Mesendoderm (in vitro differentiated cells): Measurements from ENCODE around the gene TNFAIP2.
"Not testable (repeated sequence)": the region's sequence is repeated elsewhere in the genome, so short reads cannot be mapped to it uniquely, and the experiment has no call there.

Experiments used
- DNase-seq: peaks from one replicate; pipeline ENCODE4 v3.0.0; 2013
- H2AK5ac ChIP-seq: 2 replicates; pipeline ENCODE4 v1.6.1; 2013; ENCODE audit warnings: low read length, inconsistent platforms
- H2BK120ac ChIP-seq: 2 replicates; pipeline ENCODE4 v1.6.1; 2013; ENCODE audit warnings: low read depth, mild to moderate bottlenecking, low read length, moderate library complexity, mixed read lengths
- H2BK15ac ChIP-seq: replicated peaks from 2 replicates; pipeline ENCODE4 v1.6.1; 2013; ENCODE audit warnings: low read depth, mild to moderate bottlenecking, moderate library complexity
- H2BK5ac ChIP-seq: 2 replicates; pipeline ENCODE4 v1.6.1; 2013; ENCODE audit warnings: low read length, inconsistent platforms
- H3K18ac ChIP-seq: 2 replicates; pipeline ENCODE4 v1.6.1; 2013; ENCODE audit warnings: mild to moderate bottlenecking, low read length, mixed read lengths
- H3K23ac ChIP-seq: one replicate; pipeline ENCODE4 v1.6.1; 2013; ENCODE audit warnings: low read length
- H3K27ac ChIP-seq: 2 replicates; pipeline ENCODE4 v1.5.1; 2013; ENCODE audit warnings: low read depth, mild to moderate bottlenecking, inconsistent platforms, low read length, moderate library complexity
- H3K27me3 ChIP-seq: 2 replicates; pipeline ENCODE4 v1.6.1; 2013; ENCODE audit warnings: low read length, control low read depth, mild to moderate bottlenecking, inconsistent platforms; ENCODE audit not compliant: insufficient read depth, poor library complexity
- H3K36me3 ChIP-seq: 2 replicates; pipeline ENCODE4 v1.6.1; 2013; ENCODE audit warnings: low read length, inconsistent platforms; ENCODE audit not compliant: control insufficient read depth, insufficient read depth
- H3K4ac ChIP-seq: one replicate; pipeline ENCODE4 v1.6.1; 2013; ENCODE audit warnings: low read depth, mild to moderate bottlenecking, low read length, moderate library complexity
- H3K4me1 ChIP-seq: 2 replicates; pipeline ENCODE4 v1.6.1; 2013; ENCODE audit warnings: low read depth, low read length, inconsistent platforms; ENCODE audit not compliant: control insufficient read depth
- H3K4me2 ChIP-seq: 2 replicates; pipeline ENCODE4 v1.6.1; 2013; ENCODE audit warnings: low read length
- H3K4me3 ChIP-seq: 2 replicates; pipeline ENCODE4 v1.5.1; 2013; ENCODE audit warnings: mild to moderate bottlenecking, low read length
- H3K56ac ChIP-seq: one replicate; pipeline ENCODE4 v1.6.1; 2013; ENCODE audit warnings: low read length
- H3K79me1 ChIP-seq: 2 replicates; pipeline ENCODE4 v1.6.1; 2013; ENCODE audit warnings: low read length, inconsistent platforms
- H3K79me2 ChIP-seq: 2 replicates; pipeline ENCODE4 v1.6.1; 2013; ENCODE audit warnings: mild to moderate bottlenecking, low read length; ENCODE audit not compliant: control insufficient read depth, insufficient read depth
- H3K9ac ChIP-seq: 2 replicates; pipeline ENCODE4 v1.6.1; 2013; ENCODE audit warnings: low read length, inconsistent platforms
- H4K5ac ChIP-seq: one replicate; pipeline ENCODE4 v1.6.1; 2013; ENCODE audit warnings: low read length
- H4K8ac ChIP-seq: one replicate; pipeline ENCODE4 v1.6.1; 2013; ENCODE audit warnings: low read depth, mild to moderate bottlenecking, control low read depth, low read length, moderate library complexity
- WGBS: extraction: QIAGEN DNeasy Blood & Tissue Kit; methylation state at CpG from one replicate; pipeline ENCODE4 v1.1.7; 2013; ENCODE audit warnings: low lambda C conversion rate, missing lambda C conversion rate; ENCODE audit not compliant: insufficient coverage; ENCODE audit errors: extremely low coverage; 5-methylcytosine and 5-hydroxymethylcytosine counted together

Gene TNFAIP2

DNA sequence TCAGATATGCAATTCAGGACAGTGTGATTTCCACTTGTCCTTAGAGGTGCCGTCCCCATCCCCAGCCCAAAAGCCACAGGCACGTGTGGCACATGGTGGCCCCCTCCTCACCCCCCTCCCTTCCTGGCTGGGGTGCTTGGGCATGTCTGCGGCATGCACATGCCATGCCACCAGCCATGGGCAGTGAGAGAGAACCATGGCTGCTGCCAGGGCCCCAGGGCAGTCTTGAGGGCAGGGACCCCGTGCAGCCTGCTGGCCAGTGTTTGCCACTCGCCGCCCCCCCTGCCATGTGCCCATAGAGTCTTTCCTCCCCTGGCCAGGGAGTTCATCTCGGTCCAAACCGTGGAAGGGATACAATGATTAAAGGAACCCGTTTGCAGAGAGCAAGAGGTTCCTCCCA, 41.5 kb downstream of the TNFAIP2 start:
- H3K27me3 ChIP-seq, result no peaks in the 10 kb centered on the region
- DNase-seq, result no peak
- H3K79me1 ChIP-seq, result no peaks in the 10 kb centered on the region
- no peaks in the 10 kb centered on the region for H3K79me2 ChIP-seq
- WGBS, result no CpG with 5 or more reads among the region's 9 CpGs
- H3K4ac ChIP-seq, result no peak overlapping the region
- H2BK5ac ChIP-seq, result no peak overlapping the region
- no peak overlapping the region for H3K27ac ChIP-seq
- no peak overlapping the region for H3K56ac ChIP-seq
- H3K23ac ChIP-seq, result no peak overlapping the region
- no peak overlapping the region for H3K9ac ChIP-seq
- H3K18ac ChIP-seq, result no peak overlapping the region
- H4K8ac ChIP-seq, result no peak overlapping the region
- H2AK5ac ChIP-seq, result no peak overlapping the region
- H3K4me1 ChIP-seq, result no peaks in the 10 kb centered on the region
- no peaks in the 10 kb centered on the region for H3K36me3 ChIP-seq
- no peak overlapping the region for H3K4me2 ChIP-seq
- no peak overlapping the region for H4K5ac ChIP-seq
- H2BK120ac ChIP-seq, result no peak overlapping the region
- H3K4me3 ChIP-seq, result no peak overlapping the region
- H2BK15ac ChIP-seq, result no peak overlapping the region

DNA sequence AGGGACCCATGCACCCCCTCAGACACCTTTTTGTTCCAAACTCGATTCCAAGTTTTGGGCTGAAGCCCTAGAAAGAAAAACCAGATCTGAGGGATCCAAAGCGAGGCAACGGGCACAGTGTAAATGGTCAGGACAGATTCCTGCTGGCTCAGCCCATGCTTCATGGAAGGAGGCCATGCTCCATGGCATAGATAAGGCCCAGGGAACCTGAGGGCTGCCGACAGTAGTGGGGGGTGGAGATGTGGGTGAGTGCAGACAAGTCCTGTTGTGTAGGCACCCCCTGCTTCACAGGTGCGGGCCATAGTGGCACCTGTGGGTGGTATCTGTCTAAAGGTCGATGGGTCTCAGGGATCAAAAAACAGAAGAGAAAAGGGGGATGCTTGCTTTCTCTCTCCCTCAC, 42.1 kb downstream of the TNFAIP2 start:
- no peaks in the 10 kb centered on the region for H3K36me3 ChIP-seq
- H2BK5ac ChIP-seq, result no peak overlapping the region
- no peaks in the 10 kb centered on the region for H3K4me1 ChIP-seq
- H3K79me2 ChIP-seq, result no peaks in the 10 kb centered on the region
- H3K23ac ChIP-seq, result no peak overlapping the region
- DNase-seq, result no peak
- H4K5ac ChIP-seq, result no peak overlapping the region
- H2AK5ac ChIP-seq, result no peak overlapping the region
- no peaks in the 10 kb centered on the region for H3K27me3 ChIP-seq
- H3K4me2 ChIP-seq, result no peak overlapping the region
- H3K9ac ChIP-seq, result no peak overlapping the region
- no CpG with 5 or more reads among the region's 6 CpGs for WGBS
- H3K79me1 ChIP-seq, result no peaks in the 10 kb centered on the region
- H2BK120ac ChIP-seq, result no peak overlapping the region
- H3K18ac ChIP-seq, result no peak overlapping the region
- no peak overlapping the region for H2BK15ac ChIP-seq
- no peak overlapping the region for H3K56ac ChIP-seq
- no peak overlapping the region for H4K8ac ChIP-seq
- no peak overlapping the region for H3K27ac ChIP-seq
- no peak overlapping the region for H3K4ac ChIP-seq
- no peak overlapping the region for H3K4me3 ChIP-seq

GRCh38 chr14:103169954-103170353, 46.7 kb downstream of the TNFAIP2 start:
- Histone ChIP-seq H3K27ac (no peak overlapping the region), H3K23ac (no peak overlapping the region), H3K4me2 (no peak overlapping the region), H3K4me1 (no peaks in the 10 kb centered on the region), H3K18ac (no peak overlapping the region), H3K4ac (no peak overlapping the region), H2BK5ac (no peak overlapping the region), H4K5ac (no peak overlapping the region), H3K36me3 (no peaks in the 10 kb centered on the region), H3K4me3 (no peak overlapping the region), H3K79me1 (no peaks in the 10 kb centered on the region), H3K9ac (no peak overlapping the region), H4K8ac (no peak overlapping the region), H3K79me2 (no peaks in the 10 kb centered on the region), H2BK15ac (no peak overlapping the region), H2BK120ac (no peak overlapping the region), H3K27me3 (no peaks in the 10 kb centered on the region), H3K56ac (no peak overlapping the region), H2AK5ac (no peak overlapping the region)
- DNase-seq, result no peak
- no CpG with 5 or more reads among the region's 6 CpGs for WGBS

DNA sequence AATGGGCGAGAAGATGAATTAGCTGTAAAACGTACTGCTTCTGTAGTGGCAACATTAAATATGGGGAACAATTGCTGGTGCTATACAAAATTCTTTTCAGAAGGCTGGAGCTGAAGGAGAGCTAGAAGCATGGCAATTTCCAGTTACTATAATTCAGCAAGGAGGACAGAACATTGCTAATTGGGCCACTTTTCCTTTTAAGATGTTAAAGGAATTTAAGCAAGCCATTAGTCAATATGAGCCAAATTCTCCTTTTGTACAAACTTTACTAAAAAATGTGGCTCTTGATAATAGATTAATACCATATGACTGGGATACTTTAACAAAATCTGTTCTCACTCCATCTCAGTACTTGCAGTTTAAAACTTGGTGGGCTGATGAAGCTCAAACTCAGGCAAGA, 47.9 kb downstream of the TNFAIP2 start:
- H2BK15ac ChIP-seq, H3K79me2 ChIP-seq, H3K9ac ChIP-seq, H3K4me2 ChIP-seq, H2AK5ac ChIP-seq, H2BK120ac ChIP-seq, H3K27me3 ChIP-seq, H3K4me3 ChIP-seq, H3K23ac ChIP-seq, H4K8ac ChIP-seq, H3K36me3 ChIP-seq, H3K56ac ChIP-seq, H3K79me1 ChIP-seq, H2BK5ac ChIP-seq, H3K4ac ChIP-seq, H3K27ac ChIP-seq, H4K5ac ChIP-seq, H3K4me1 ChIP-seq, H3K18ac ChIP-seq, DNase-seq: not testable (repeated sequence)
- no CpG with 5 or more reads among the region's 2 CpGs for WGBS

GRCh38 chr14:103172921-103173320, 49.7 kb downstream of the TNFAIP2 start:
- Histone ChIP-seq H3K9ac (no peak overlapping the region), H3K4me2 (no peak overlapping the region), H2BK15ac (no peak overlapping the region), H3K18ac (no peak overlapping the region), H2BK5ac (no peak overlapping the region), H2BK120ac (no peak overlapping the region), H3K56ac (no peak overlapping the region), H3K27ac (no peak overlapping the region), H3K23ac (no peak overlapping the region), H3K4me3 (no peak overlapping the region), H3K27me3 (no peaks in the 10 kb centered on the region), H3K79me1 (no peaks in the 10 kb centered on the region), H3K4me1 (no peaks in the 10 kb centered on the region), H3K79me2 (no peaks in the 10 kb centered on the region), H3K36me3 (no peaks in the 10 kb centered on the region), H3K4ac (no peak overlapping the region), H4K5ac (no peak overlapping the region), H4K8ac (no peak overlapping the region), H2AK5ac (no peak overlapping the region)
- no peak for DNase-seq
- no CpG with 5 or more reads among the region's 5 CpGs for WGBS

DNA sequence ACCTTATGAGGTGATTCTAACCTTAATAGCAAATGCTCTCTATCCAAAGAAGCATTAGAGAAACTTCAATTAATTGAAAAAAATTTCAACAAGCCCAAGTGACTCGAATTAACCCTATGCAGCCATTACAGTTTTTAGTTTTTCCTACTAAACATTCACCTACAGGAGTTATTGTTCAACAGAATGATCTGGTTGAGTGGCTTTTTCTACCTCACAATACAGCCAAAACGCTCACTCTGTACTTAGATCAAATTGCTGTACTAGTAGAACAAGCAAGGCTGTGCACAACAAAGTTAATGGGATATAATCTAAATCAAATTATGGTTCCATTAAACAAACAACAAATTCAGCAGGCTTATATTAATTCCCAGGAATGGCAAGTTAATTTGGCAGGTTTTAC, 50.6 kb downstream of the TNFAIP2 start:
- not testable (repeated sequence) for H3K18ac ChIP-seq

More for the DNA sequence above, 50.6 kb downstream of the TNFAIP2 start:
- H3K9ac ChIP-seq, H2BK120ac ChIP-seq, H3K23ac ChIP-seq, H3K4me3 ChIP-seq, H3K36me3 ChIP-seq, H4K8ac ChIP-seq, DNase-seq, H2AK5ac ChIP-seq, H3K27ac ChIP-seq, H3K4me1 ChIP-seq, H3K4me2 ChIP-seq, H2BK15ac ChIP-seq, H3K4ac ChIP-seq, H2BK5ac ChIP-seq, H4K5ac ChIP-seq, H3K79me2 ChIP-seq, H3K79me1 ChIP-seq, H3K27me3 ChIP-seq, H3K56ac ChIP-seq: not testable (repeated sequence)
- no CpG with 5 or more reads among the region's 2 CpGs for WGBS
